PC-3 (cell line): ENCODE data around the gene TBC1D14. TPM values are rescaled to one million over a fixed set of nuclear protein-coding genes. Genes with fewer than 3 reads are reported as not detected.

Experiments
- ATAC-seq: fragments of 200-7000 bp; cut with Tn5 transposase; 2 replicates; pipeline ENCODE4 v1.9.1; 2020; ENCODE audit warnings: mild to moderate bottlenecking, moderate library complexity
- BruUV-seq: library from RNA; stranded (reverse); fragments of 400-500 nt; replicated peaks from 2 replicates; lab custom pipeline; 2021; lab: Mats Ljungman, UMichigan
- CTCF ChIA-PET: fragments of 300-600 bp; sonication (Branson Sonifier 250); formaldehyde crosslinking; loops from one replicate; lab custom pipeline; 2022; ENCODE audit warnings: antibody characterized with exemption; lab: Charles Lee
- POLR2A ChIA-PET: fragments of 300-600 bp; sonication (Branson Sonifier 250); formaldehyde crosslinking; loops from one replicate; lab custom pipeline; 2022; ENCODE audit warnings: antibody characterized with exemption; ENCODE audit not compliant: unreplicated experiment; lab: Charles Lee
- DNase-seq: peaks from one replicate; pipeline ENCODE4 v3.0.0-alpha.2; 2015
- H2AFZ ChIP-seq: fragments of 300-600 bp; sonication (generic); 2 replicates; pipeline ENCODE4 v1.6.0; 2016; ENCODE audit warnings: antibody characterized with exemption, low read length
- H3F3A ChIP-seq: fragments of 300-600 bp; sonication (generic); one replicate; pipeline ENCODE4 v1.6.0; 2017; ENCODE audit warnings: antibody characterized with exemption, low read length, control low read depth, mild to moderate bottlenecking; ENCODE audit not compliant: unreplicated experiment
- H3K27ac ChIP-seq: fragments of 300-600 bp; sonication (generic); 2 replicates; pipeline ENCODE4 v1.5.1; 2016; ENCODE audit warnings: mild to moderate bottlenecking, low read length
- H3K27me3 ChIP-seq: fragments of 300-600 bp; sonication (generic); 2 replicates; pipeline ENCODE4 v1.6.1; 2016; ENCODE audit warnings: low read length, mixed read lengths
- H3K36me3 ChIP-seq: fragments of 300-600 bp; sonication (generic); 2 replicates; pipeline ENCODE4 v1.6.1; 2016; ENCODE audit warnings: low read depth, mixed run types, low read length, mixed read lengths
- H3K4me1 ChIP-seq: fragments of 300-600 bp; sonication (generic); 2 replicates; pipeline ENCODE4 v1.5.1; 2016; ENCODE audit warnings: low read length; ENCODE audit not compliant: insufficient read depth
- H3K4me2 ChIP-seq: fragments of 300-600 bp; sonication (generic); 2 replicates; pipeline ENCODE4 v1.6.0; 2016; ENCODE audit warnings: low read length
- H3K4me3 ChIP-seq: fragments of 300-600 bp; sonication (generic); 2 replicates; pipeline ENCODE4 v1.5.1; 2016; ENCODE audit warnings: mild to moderate bottlenecking, low read length, mixed read lengths
- H3K79me2 ChIP-seq: fragments of 300-600 bp; sonication (generic); 2 replicates; pipeline ENCODE4 v1.6.1; 2017; ENCODE audit warnings: low read length, mixed read lengths
- H3K9ac ChIP-seq: fragments of 300-600 bp; sonication (generic); 2 replicates; pipeline ENCODE4 v1.6.0; 2016; ENCODE audit warnings: mild to moderate bottlenecking, low read length
- H3K9me2 ChIP-seq: fragments of 300-600 bp; sonication (generic); replicated peaks from 2 replicates; pipeline ENCODE4 v1.6.1; 2016; ENCODE audit warnings: mixed run types, low read length, mixed read lengths
- H3K9me3 ChIP-seq: fragments of 300-600 bp; sonication (generic); 2 replicates; pipeline ENCODE4 v1.6.1; 2016; ENCODE audit warnings: low read length, mixed read lengths
- H4K20me1 ChIP-seq: fragments of 300-600 bp; sonication (generic); 2 replicates; pipeline ENCODE4 v1.6.1; 2016; ENCODE audit warnings: low read length, mixed read lengths
- CTCF ChIP-seq: fragments of 300-600 bp; sonication (generic); conservative IDR thresholded peaks from 2 replicates; pipeline ENCODE4 v1.5.1; 2017; ENCODE audit warnings: antibody characterized with exemption, low read depth, mild to moderate bottlenecking, low read length
- EZH2 ChIP-seq: fragments of 300-600 bp; sonication (generic); IDR thresholded peaks from one replicate; pipeline ENCODE4 v1.6.1; 2017; ENCODE audit warnings: antibody characterized with exemption, mild to moderate bottlenecking, low read length; ENCODE audit not compliant: unreplicated experiment
- EZH2phosphoT487 ChIP-seq: fragments of 300-600 bp; sonication (generic); IDR thresholded peaks from 2 replicates; pipeline ENCODE4 v1.6.1; 2018; ENCODE audit warnings: mild to moderate bottlenecking, antibody characterized with exemption, low read length, borderline replicate concordance
- intact Hi-C: fragments of 100-400 bp; cut with micrococcal nuclease; formaldehyde crosslinking; loops from 2 replicates; pipeline ENCODE4 v1.9.0; 2023
- total RNA-seq: library from RNA; depleted of rRNA; stranded (reverse); fragments of >200 nt; gene quantifications from 2 replicates; pipeline ENCODE4 v1.2.3, GENCODE V29; 2014

TBC1D14 gene
- total RNA-seq, 1 experiment from 2014 or later: 33.0 TPM

- Histone ChIP-seq H3K36me3 (peaks cover 5% of the 10 kb centered on the region; the same call in 1 of the 2 replicates), H2AFZ (no peak overlapping the region), H3K4me3 (no peak overlapping the region), H3K27me3 (no peaks in the 10 kb centered on the region), H3K4me1 (no peaks in the 10 kb centered on the region; the same call in 1 of the 2 replicates), H3K79me2 (no peaks in the 10 kb centered on the region), H3K9me3 (no peaks in the 10 kb centered on the region), H3F3A (no peaks in the 10 kb centered on the region), H4K20me1 (no peaks in the 10 kb centered on the region), H3K27ac (no peak overlapping the region), H3K9me2 (no peaks in the 10 kb centered on the region), H3K4me2 (no peak overlapping the region), H3K9ac (no peak overlapping the region)
- POLR2A ChIA-PET: no interaction called here
- intact Hi-C loops: no loop called here
- no TSS peak for BruUV-seq
- TF ChIP-seq EZH2 (no peak), CTCF (no peak), EZH2phosphoT487 (no peak)
- CTCF ChIA-PET: no interaction called here
- no peak for DNase-seq
- ATAC-seq: no peak
These were observed 106.9 kb downstream of the TBC1D14 start for GRCh38 chr4:7016512-7016911.

DNA sequence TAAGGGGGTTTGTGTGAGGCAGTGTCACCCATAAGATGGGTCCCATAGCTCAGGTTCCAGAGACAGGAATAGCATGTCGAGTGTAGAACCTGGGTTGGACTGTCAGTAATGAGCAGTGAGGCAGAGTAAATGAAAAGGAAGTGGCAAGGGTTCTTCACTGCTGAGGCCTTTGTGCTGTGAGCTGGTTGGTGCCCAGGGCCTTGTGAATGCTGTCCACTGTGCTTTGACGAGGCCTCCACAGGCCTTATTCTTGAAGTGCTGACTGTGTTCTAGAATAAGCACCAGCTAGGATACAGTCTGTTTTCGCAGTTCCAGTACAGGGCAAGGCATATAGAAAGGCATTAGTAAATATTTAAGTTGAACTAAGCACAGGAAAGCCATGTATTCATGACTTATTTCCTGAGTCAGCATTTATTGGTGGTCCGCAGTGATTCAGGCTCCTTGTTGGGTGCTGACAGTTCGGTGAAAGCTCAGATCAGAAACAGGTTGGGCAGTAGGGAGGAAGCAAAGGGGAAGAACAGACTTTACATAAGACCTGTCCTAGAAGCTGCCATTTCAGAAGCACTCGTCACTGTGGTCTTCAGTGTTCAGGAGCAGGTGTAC lies 107.9 kb downstream of the TBC1D14 start:
- Histone ChIP-seq H2AFZ (no peak overlapping the region), H3K9me2 (no peaks in the 10 kb centered on the region), H3K27me3 (no peaks in the 10 kb centered on the region), H3K9ac (no peak overlapping the region), H3K4me3 (no peak overlapping the region), H4K20me1 (no peaks in the 10 kb centered on the region), H3F3A (no peaks in the 10 kb centered on the region), H3K36me3 (peaks cover 5% of the 10 kb centered on the region; the same call in 1 of the 2 replicates), H3K9me3 (no peaks in the 10 kb centered on the region), H3K27ac (no peak overlapping the region), H3K4me2 (no peak overlapping the region), H3K4me1 (peaks cover 10% of the 10 kb centered on the region), H3K79me2 (no peaks in the 10 kb centered on the region)
- no TSS peak for BruUV-seq
- TF ChIP-seq EZH2phosphoT487 (no peak), EZH2 (no peak), CTCF (no peak)
- no peak for DNase-seq
- ATAC-seq: no peak
- CTCF ChIA-PET: no interaction called here
- intact Hi-C loops: no loop called here
- POLR2A ChIA-PET: no interaction called here

DNA sequence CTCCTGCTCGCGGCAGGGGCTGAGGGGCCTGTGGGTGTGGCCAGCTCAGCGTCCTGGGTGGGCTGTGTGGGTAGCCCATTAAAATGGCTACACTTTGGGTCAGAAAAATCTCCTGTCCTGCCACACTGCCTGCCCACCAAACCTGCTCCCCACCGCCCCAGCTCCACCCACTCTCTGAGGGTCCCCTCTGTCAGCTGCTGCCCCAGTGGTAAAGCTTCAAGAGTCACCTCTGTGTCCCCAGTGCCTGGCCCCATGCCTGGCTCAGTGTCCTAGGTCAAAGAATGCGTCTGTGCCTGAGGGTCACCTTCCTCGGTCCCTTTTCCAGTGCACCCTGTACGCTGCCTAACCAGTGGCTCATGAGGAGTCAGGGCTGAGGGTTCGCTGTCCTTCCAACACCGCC lies 108.7 kb downstream of the TBC1D14 start:
- ChIA-PET POLR2A (no interaction called here), CTCF (no interaction called here)
- Histone ChIP-seq H4K20me1 (no peaks in the 10 kb centered on the region), H3K4me3 (no peak overlapping the region), H3K4me2 (no peak overlapping the region), H3K27me3 (no peaks in the 10 kb centered on the region), H3K9me2 (no peaks in the 10 kb centered on the region), H3K9me3 (no peaks in the 10 kb centered on the region), H3K4me1 (peaks cover 11% of the 10 kb centered on the region), H3K9ac (no peak overlapping the region), H3K27ac (no peak overlapping the region), H3F3A (no peaks in the 10 kb centered on the region), H3K79me2 (no peaks in the 10 kb centered on the region; the same call in 1 of the 2 replicates), H3K36me3 (peaks cover 8% of the 10 kb centered on the region; the same call in 1 of the 2 replicates), H2AFZ (no peak overlapping the region)
- no peak for TF ChIP-seq EZH2
- no peak for TF ChIP-seq EZH2phosphoT487
- no peak for TF ChIP-seq CTCF
- intact Hi-C loops: no loop called here
- ATAC-seq (no peak), DNase-seq (no peak)
- no TSS peak for BruUV-seq
